ENCODE results near the gene HLA-DPB1. TPM values are rescaled to one million over a fixed set of nuclear protein-coding genes. Genes with fewer than 3 reads are reported as not detected.

The HLA-DPB1 gene
- polyA plus RNA-seq, 1 experiment: 11.2 TPM

GRCh38 chr6:33071569-33071968 is 4.2 kb upstream of the HLA-DPB1 start:
- POLR2A ChIA-PET: no interaction called here
- CTCF ChIA-PET: interaction anchor here (0.9 kb wide), 1 partner anchor 59 kb away, joined by 4 read pairs; no protein-coding TSS in a partner anchor
- Histone ChIP-seq H3K27me3 (ENCODE audit: control insufficient read depth, insufficient read depth, low read length) (peaks cover 5% of the 10 kb centered on the region), H3K4me3 (ENCODE audit: low read depth, low read length) (no peak overlapping the region), H3K36me3 (ENCODE audit: control insufficient read depth, insufficient read depth, low read length) (no peaks in the 10 kb centered on the region)
- no peak for TF ChIP-seq CTCF (IDR thresholded peaks at IDR 0.05; ENCODE audit: insufficient read depth, low read depth, low read length)
- DNase-seq (ENCODE audit: low read depth): no peak

- ChIA-PET CTCF (interaction anchor here (0.9 to 2.0 kb wide), 2 partner anchors 58 to 60 kb away, joined by 4 to 5 read pairs; no protein-coding TSS in a partner anchor), POLR2A (no interaction called here)
- Histone ChIP-seq H3K27me3 (ENCODE audit: control insufficient read depth, insufficient read depth, low read length) (peaks cover 5% of the 10 kb centered on the region), H3K4me3 (ENCODE audit: low read depth, low read length) (no peak overlapping the region), H3K36me3 (ENCODE audit: control insufficient read depth, insufficient read depth, low read length) (no peaks in the 10 kb centered on the region)
- no peak for TF ChIP-seq CTCF (IDR thresholded peaks at IDR 0.05; ENCODE audit: insufficient read depth, low read depth, low read length)
- no peak for DNase-seq (ENCODE audit: low read depth)
These were observed 3.2 kb upstream of the HLA-DPB1 start for GRCh38 chr6:33072508-33073100.

GRCh38 chr6:33073431-33073871 is 2.3 kb upstream of the HLA-DPB1 start, which contains the start of gene HLA-DPA1:
HLA-DPA1 (minus strand) TSS chr6:33073649.
- CTCF ChIA-PET: interaction anchor here (2.0 kb wide), 1 partner anchor 59 kb away, joined by 5 read pairs; no protein-coding TSS in a partner anchor
- H3K4me3 ChIP-seq (ENCODE audit: low read depth, low read length): no peak within 1 kb of the TSS
- no peak for DNase-seq (ENCODE audit: low read depth)

GRCh38 chr6:33075208-33075567 is 602 bp upstream of the HLA-DPB1 start:
- ChIA-PET POLR2A (no interaction called here), CTCF (interaction anchor here (1.2 kb wide), 1 partner anchor 662 kb away, joined by 3 read pairs; no protein-coding TSS in a partner anchor)
- Histone ChIP-seq H3K4me3 (ENCODE audit: low read depth, low read length) (no peak overlapping the region), H3K36me3 (ENCODE audit: control insufficient read depth, insufficient read depth, low read length) (no peaks in the 10 kb centered on the region), H3K27me3 (ENCODE audit: control insufficient read depth, insufficient read depth, low read length) (peaks cover 7% of the 10 kb centered on the region)
- no peak for DNase-seq (ENCODE audit: low read depth)
- TF ChIP-seq CTCF (IDR thresholded peaks at IDR 0.05; ENCODE audit: insufficient read depth, low read depth, low read length): no peak

More at GRCh38 chr6:33073431-33073871, 2.3 kb upstream of the HLA-DPB1 start, which contains the start of gene HLA-DPA1:
- Histone ChIP-seq H3K27me3 (ENCODE audit: control insufficient read depth, insufficient read depth, low read length) (peaks cover 5% of the 10 kb centered on the region), H3K36me3 (ENCODE audit: control insufficient read depth, insufficient read depth, low read length) (no peaks in the 10 kb centered on the region)
- no peak for TF ChIP-seq CTCF (IDR thresholded peaks at IDR 0.05; ENCODE audit: insufficient read depth, low read depth, low read length)
- POLR2A ChIA-PET: interaction anchor here (0.5 kb wide), 1 partner anchor 64 kb away, joined by 5 read pairs; no protein-coding TSS in a partner anchor

GRCh38 chr6:33076406-33076934 is 680 bp downstream of the HLA-DPB1 start:
- Histone ChIP-seq H3K4me3 (ENCODE audit: low read depth, low read length) (no peak overlapping the region), H3K27me3 (ENCODE audit: control insufficient read depth, insufficient read depth, low read length) (peaks cover 8% of the 10 kb centered on the region), H3K36me3 (ENCODE audit: control insufficient read depth, insufficient read depth, low read length) (no peaks in the 10 kb centered on the region)
- no peak for DNase-seq (ENCODE audit: low read depth)
- no peak for TF ChIP-seq CTCF (IDR thresholded peaks at IDR 0.05; ENCODE audit: insufficient read depth, low read depth, low read length)
- POLR2A ChIA-PET: no interaction called here
- CTCF ChIA-PET: no interaction called here

Data from BJ (cell line).